ENCODE results near the gene PRR36. TPM values are rescaled to one million over a fixed set of nuclear protein-coding genes. Genes with fewer than 3 reads are reported as not detected.

The PRR36 gene
- total RNA-seq, 6 experiments from 2014 or later = 0.05 to 0.18 (median 0.09) TPM; not detected in 2

DNA sequence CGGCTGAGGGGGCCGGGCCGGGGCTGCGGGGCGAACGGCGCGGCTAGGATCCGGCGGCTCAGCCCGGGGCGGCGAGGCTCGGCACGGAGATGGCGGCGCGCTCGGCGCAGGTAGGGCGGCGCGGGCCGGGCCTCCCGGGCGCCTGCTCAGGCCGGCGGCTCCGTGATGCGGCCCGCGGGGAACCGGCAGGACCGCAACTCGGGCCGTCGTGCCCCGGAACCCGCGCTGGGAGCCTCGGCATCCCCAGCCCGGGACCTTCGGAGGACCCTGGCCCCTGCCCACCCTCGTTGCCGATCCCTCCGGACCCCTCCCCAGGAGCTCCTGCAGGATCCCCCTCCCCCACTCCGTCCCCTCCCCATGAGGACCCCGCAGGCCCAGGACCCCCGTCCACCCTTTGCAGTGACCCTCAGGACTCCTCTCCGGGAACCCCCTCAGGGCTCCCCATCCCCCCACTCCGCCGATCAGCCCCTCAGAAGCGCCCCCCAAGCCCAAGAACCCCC is 43.9 kb downstream of the PRR36 start:
- H3K36me3 Mint-ChIP-seq (ENCODE audit: low read depth) = no peaks in the 10 kb centered on the region
- peaks cover 39% of the 10 kb centered on the region for H3K4me1 Mint-ChIP-seq (ENCODE audit: low read depth)
- no peak overlapping the region for H3K27ac Mint-ChIP-seq
- peaks cover 16% of the 10 kb centered on the region for H3K27me3 Mint-ChIP-seq (ENCODE audit: insufficient read depth)
- no peaks in the 10 kb centered on the region for H3K9me3 Mint-ChIP-seq
- TF ChIP-seq, protein P1, sequence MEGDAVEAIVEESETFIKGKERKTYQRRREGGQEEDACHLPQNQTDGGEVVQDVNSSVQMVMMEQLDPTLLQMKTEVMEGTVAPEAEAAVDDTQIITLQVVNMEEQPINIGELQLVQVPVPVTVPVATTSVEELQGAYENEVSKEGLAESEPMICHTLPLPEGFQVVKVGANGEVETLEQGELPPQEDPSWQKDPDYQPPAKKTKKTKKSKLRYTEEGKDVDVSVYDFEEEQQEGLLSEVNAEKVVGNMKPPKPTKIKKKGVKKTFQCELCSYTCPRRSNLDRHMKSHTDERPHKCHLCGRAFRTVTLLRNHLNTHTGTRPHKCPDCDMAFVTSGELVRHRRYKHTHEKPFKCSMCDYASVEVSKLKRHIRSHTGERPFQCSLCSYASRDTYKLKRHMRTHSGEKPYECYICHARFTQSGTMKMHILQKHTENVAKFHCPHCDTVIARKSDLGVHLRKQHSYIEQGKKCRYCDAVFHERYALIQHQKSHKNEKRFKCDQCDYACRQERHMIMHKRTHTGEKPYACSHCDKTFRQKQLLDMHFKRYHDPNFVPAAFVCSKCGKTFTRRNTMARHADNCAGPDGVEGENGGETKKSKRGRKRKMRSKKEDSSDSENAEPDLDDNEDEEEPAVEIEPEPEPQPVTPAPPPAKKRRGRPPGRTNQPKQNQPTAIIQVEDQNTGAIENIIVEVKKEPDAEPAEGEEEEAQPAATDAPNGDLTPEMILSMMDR (IDR thresholded peaks at IDR 0.05) = no peak
- DNase-seq = no peak
- peak overlapping the region; percentile 80 for H3K4me3 Mint-ChIP-seq

DNA sequence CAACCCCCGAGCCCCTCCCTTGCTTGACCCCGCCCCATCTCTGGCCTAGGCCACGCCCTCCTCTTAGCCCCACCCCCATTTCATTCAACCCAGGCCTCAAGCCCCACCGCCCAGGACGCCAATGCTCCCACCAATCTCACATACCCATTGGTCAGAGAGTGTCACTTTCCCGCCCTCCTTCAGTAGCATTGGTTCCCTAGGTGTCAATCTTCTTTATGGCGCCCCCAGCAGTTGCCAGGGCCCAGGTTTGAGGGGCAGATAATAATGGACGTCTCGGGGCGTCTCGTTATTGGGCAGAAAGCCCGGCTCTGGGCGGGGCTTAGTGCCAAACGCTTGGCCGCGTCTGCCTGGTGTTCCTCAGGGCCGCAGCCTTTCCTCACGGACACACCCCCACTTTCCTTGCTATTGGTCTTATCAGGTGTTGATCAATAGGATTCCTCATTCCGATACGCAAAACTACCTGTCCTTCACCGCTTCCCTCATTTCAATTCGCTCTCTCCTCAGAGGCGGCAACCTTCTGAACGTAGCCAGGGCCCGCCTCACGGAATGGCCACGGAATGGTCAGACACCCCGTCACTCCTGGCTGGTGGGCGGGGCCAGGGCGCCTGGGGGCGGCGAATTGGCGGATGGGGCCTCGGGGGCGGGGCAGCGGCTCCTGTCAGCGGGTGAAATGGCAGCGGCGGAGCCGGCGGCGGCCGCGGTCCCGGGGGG is 44.5 kb downstream of the PRR36 start, which contains the start of gene EVI5L:
EVI5L (plus strand) TSS at position 658 of the 711 bp plus-strand sequence. CDS start 16,325 bp downstream, outside the sequence.
- H3K36me3 Mint-ChIP-seq (ENCODE audit: low read depth) = no peaks in the 10 kb centered on the region
- H3K4me1 Mint-ChIP-seq (ENCODE audit: low read depth) = peaks cover 39% of the 10 kb centered on the region
- H3K27ac Mint-ChIP-seq = peak within 1 kb of the TSS; percentile 74
- H3K4me3 Mint-ChIP-seq = peak within 1 kb of the TSS; percentile 87
- no peaks in the 10 kb centered on the region for H3K9me3 Mint-ChIP-seq
- TF ChIP-seq, protein P1 (IDR thresholded peaks at IDR 0.05) = peak; percentile 36
- DNase-seq = peak; percentile 100
- peaks cover 17% of the 10 kb centered on the region for H3K27me3 Mint-ChIP-seq (ENCODE audit: insufficient read depth)

DNA sequence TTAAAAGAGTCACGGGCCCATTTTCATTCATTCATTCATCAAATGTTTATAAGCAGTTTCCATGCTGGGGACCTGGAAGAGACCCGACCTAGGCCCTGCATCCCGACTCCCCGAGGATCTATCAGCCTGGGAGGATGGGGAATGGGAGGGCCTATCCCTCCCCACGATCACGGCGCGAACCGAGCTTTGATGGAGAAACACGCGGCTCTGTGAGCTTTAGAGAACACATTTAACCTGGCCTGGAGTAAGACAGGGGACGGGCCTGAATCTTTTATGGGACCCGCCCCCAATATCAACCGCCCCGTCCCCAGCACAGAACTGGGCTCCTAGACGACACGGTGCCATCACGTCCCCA is 45.0 kb downstream of the PRR36 start:
- Mint-ChIP-seq H3K27me3 (ENCODE audit: insufficient read depth) (peaks cover 18% of the 10 kb centered on the region), H3K9me3 (no peaks in the 10 kb centered on the region), H3K4me1 (ENCODE audit: low read depth) (peaks cover 39% of the 10 kb centered on the region), H3K27ac (peak overlapping the region; percentile 74), H3K36me3 (ENCODE audit: low read depth) (no peaks in the 10 kb centered on the region), H3K4me3 (peak overlapping the region; percentile 87)
- no peak for DNase-seq
- TF ChIP-seq, protein P1 (IDR thresholded peaks at IDR 0.05) = no peak

DNA sequence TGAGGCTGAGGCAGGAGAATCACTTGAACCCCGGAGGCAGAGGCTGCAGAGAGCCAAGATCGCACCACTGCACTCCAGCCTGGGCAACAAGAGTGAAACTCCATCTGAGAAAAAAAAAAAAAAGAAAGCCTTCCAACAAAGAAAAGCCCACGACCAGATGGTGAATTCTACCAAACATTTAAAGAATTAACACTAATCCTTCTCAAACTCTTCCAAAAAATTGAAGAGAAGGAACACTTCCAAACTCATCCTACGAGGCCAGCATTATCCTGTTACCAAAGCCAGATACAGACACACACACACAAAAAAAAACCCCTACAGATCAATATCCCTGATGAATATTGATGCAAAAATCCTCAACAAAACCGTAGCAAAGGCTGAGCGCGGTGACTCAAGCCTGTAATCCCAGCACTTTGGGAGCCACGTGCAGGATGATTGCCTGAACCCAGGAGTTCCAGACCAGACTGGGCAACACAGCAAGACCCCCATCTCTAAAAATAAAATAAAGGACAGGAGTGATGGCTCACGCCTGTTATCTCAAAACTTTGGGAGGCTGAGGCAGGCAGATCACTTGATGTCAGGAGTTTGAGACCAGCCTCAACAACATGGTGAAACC is 50.4 kb downstream of the PRR36 start:
- TF ChIP-seq, protein P1 (IDR thresholded peaks at IDR 0.05) = no peak
- DNase-seq = no peak
- Mint-ChIP-seq H3K27me3 (ENCODE audit: insufficient read depth) (peaks cover 37% of the 10 kb centered on the region), H3K4me3 (no peak overlapping the region), H3K36me3 (ENCODE audit: low read depth) (no peaks in the 10 kb centered on the region), H3K4me1 (ENCODE audit: low read depth) (peaks cover 8% of the 10 kb centered on the region), H3K9me3 (no peaks in the 10 kb centered on the region), H3K27ac (no peak overlapping the region)

DNA sequence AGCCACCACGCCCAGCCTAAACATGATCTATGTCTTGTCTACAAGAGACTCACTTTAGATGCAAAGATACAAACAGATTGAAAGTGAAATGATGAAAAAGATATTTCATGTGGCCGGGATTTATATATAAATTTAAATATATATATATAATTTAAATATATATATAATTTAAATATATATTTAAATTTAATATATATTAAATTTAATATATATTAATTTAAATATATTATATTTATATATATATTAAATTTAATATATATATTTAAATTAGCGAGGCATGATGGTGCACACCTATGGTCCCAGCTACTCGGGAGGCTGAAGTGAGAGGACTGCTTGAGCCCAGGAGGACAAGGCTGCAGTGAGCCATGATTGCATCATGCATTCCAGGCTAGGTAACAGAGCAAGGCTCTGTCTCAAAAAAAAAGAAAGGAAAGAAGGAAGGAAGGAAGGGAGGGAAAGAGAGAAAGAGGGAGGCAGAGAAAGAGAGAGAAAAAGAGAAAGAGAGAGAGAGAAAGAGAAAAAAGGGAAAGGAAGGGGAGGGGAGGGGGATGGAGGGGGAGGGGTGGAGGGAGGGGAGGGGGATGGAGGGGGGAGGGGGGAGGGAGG is 51.2 kb downstream of the PRR36 start:
- Mint-ChIP-seq H3K9me3 (no peaks in the 10 kb centered on the region), H3K4me1 (ENCODE audit: low read depth) (peaks cover 7% of the 10 kb centered on the region), H3K4me3 (no peak overlapping the region), H3K27ac (no peak overlapping the region), H3K27me3 (ENCODE audit: insufficient read depth) (peaks cover 37% of the 10 kb centered on the region), H3K36me3 (ENCODE audit: low read depth) (no peaks in the 10 kb centered on the region)
- TF ChIP-seq, protein P1 (IDR thresholded peaks at IDR 0.05) = no peak
- DNase-seq = no peak

All from HFFc6 (cell line).